Measurements from ENCODE around the gene FOXO1. TPM values are rescaled to one million over a fixed set of nuclear protein-coding genes. Genes with fewer than 3 reads are reported as not detected.

The FOXO1 gene
- total RNA-seq, 1 experiment from 2014 or later = 12.2 TPM

- TF ChIP-seq REST (IDR thresholded peaks at IDR 0.05; ENCODE audit: low read depth) (no peak), SRF (IDR thresholded peaks at IDR 0.05; ENCODE audit: low read depth) (no peak), ZFX (IDR thresholded peaks at IDR 0.05) (no peak), ATF3 (IDR thresholded peaks at IDR 0.05) (no peak), EGR1 (IDR thresholded peaks at IDR 0.05; ENCODE audit: low read depth) (no peak), ZBTB33 (IDR thresholded peaks at IDR 0.05; ENCODE audit: extremely low read depth, insufficient replicate concordance, low read length) (no peak), CEBPB (IDR thresholded peaks at IDR 0.05; ENCODE audit: low read depth) (no peak), ELF1 (IDR thresholded peaks at IDR 0.05; ENCODE audit: borderline replicate concordance, low read depth) (no peak), POLR2AphosphoS5 (IDR thresholded peaks at IDR 0.05; ENCODE audit: low read depth, low read length) (no peak), EZH2 (IDR thresholded peaks at IDR 0.05) (no peak), RAD21 (IDR thresholded peaks at IDR 0.05; ENCODE audit: low read depth) (no peak), YY1 (IDR thresholded peaks at IDR 0.05; ENCODE audit: extremely low read depth, insufficient replicate concordance, low read depth, low read length) (no peak), EZH2phosphoT487 (IDR thresholded peaks at IDR 0.05; ENCODE audit: borderline replicate concordance) (no peak), SP1 (IDR thresholded peaks at IDR 0.05; ENCODE audit: low read depth) (no peak), TCF7L2 (IDR thresholded peaks at IDR 0.05; ENCODE audit: borderline replicate concordance, extremely low read depth, insufficient read depth, insufficient read length) (no peak), ZNF274 (IDR thresholded peaks at IDR 0.05; ENCODE audit: low read depth, low read length) (no peak), FOSL1 (IDR thresholded peaks at IDR 0.05; ENCODE audit: low read depth) (no peak), CTCF (IDR thresholded peaks at IDR 0.05 in 2 of 3, conservative IDR thresholded peaks at IDR 0.05 in 1 of 3; ENCODE audit: borderline replicate concordance in 1 of 3, insufficient read depth in 1 of 3, low read depth in 2 of 3, low read length in 2 of 3) (no peak), POLR2A (IDR thresholded peaks at IDR 0.05; ENCODE audit: borderline replicate concordance, extremely low read depth, insufficient read depth, insufficient read length) (no peak), SIN3A (IDR thresholded peaks at IDR 0.05; ENCODE audit: low read depth) (no peak)
- Histone ChIP-seq H2AFZ (ENCODE audit: low read depth, low read length, poor library complexity, severe bottlenecking) (no peak overlapping the region), H3K36me3 (ENCODE audit: control insufficient read depth in 1 of 2, insufficient read depth in 2 of 2, low read length in 2 of 2) (no peaks in the 10 kb centered on the region), H3K9me2 (ENCODE audit: insufficient read depth) (no peaks in the 10 kb centered on the region), H3K4me3 (replicated peaks in 1 of 2; ENCODE audit: low read depth in 1 of 2, low read length in 2 of 2) (no peak overlapping the region), H3K4me1 (ENCODE audit: control insufficient read depth in 1 of 2, insufficient read depth in 2 of 2, low read length in 2 of 2) (no peaks in the 10 kb centered on the region), H3K79me2 (ENCODE audit: insufficient read depth, low read length) (no peaks in the 10 kb centered on the region), H3K27ac (ENCODE audit: low read depth, low read length) (no peak overlapping the region), H3K9me3 (ENCODE audit: control insufficient read depth in 1 of 2, insufficient read depth in 1 of 2, low read depth in 1 of 2, low read length in 2 of 2) (no peaks in the 10 kb centered on the region), H3K9ac (ENCODE audit: low read length) (no peak overlapping the region), H4K20me1 (ENCODE audit: insufficient read depth) (no peaks in the 10 kb centered on the region), H3K4me2 (ENCODE audit: low read length) (no peak overlapping the region), H3K27me3 (ENCODE audit: insufficient read depth, low read length) (no peaks in the 10 kb centered on the region)
- no TSS peak for BruUV-seq (replicated peaks)
- DNase-seq (ENCODE audit: low read depth, low spot score) (no peak), ATAC-seq (no peak)
- ChIA-PET POLR2A (no interaction called here), CTCF (no interaction called here), RAD21 (ENCODE audit: low non-redundant PET in 1 of 2, low total read pairs in 2 of 2, uncharacterized antibody in 2 of 2, unreplicated experiment in 2 of 2) (no interaction called here)
- intact Hi-C loops (cut with micrococcal nuclease) = no loop called here
These were observed 135.5 kb downstream of the FOXO1 start for GRCh38 chr13:40530961-40531360.

Data from HCT116 (cell line).